ENCODE measurements around the gene CDH20. TPM values are rescaled to one million over a fixed set of nuclear protein-coding genes. Genes with fewer than 3 reads are reported as not detected.

Gene CDH20
- total and polyA plus RNA-seq, 2 of the 4 experiments (the other 2 are of a cell fraction), result not detected

DNA sequence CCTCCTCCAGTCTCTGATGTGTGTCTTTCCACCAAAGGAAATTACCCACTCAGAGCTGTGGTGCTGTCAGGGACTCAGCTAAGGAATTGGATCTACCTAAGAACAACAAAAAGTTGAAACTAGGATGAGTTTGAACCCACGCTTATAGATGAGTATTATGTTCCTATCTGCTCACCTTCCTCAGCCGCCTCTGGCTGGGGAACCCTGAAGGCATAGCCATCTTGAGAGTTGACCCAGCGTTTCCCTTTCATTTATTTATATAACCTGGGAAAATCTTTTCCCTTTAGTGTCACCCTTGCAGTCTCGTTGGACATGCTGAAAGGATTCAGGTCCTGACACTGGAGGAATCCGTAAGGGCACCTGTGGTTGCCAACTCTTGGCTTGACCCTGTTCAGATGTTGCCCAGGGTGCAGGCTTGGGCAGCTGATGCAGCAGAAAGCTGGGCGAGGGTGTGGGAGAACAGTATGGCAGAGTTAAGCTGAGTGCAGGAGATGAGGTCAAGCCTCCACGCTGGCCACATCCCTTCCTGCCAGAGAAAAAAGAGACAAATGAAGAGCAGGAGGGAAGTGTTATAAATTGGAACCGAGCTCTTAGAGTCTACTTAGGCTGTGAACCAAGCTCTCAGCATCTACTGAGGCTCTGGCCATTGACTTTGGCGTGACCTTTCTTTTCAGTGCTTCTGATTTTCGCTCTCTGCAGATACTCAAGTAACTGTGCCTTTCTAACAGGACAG, 1.9 kb downstream of the CDH20 start:
- Histone ChIP-seq H3K27me3 (ENCODE audit: control insufficient read depth, insufficient read depth, low read length) (peaks cover 35% of the 10 kb centered on the region), H2BK5ac (ENCODE audit: low read depth, low read length, poor library complexity, severe bottlenecking) (no peak overlapping the region), H3K9ac (ENCODE audit: low read depth, low read length) (no peak overlapping the region), H3K9me3 (ENCODE audit: control insufficient read depth, insufficient read depth, low read length) (no peaks in the 10 kb centered on the region), H3K18ac (ENCODE audit: low read depth, low read length) (no peak overlapping the region), H4K5ac (ENCODE audit: low read depth, low read length) (no peak overlapping the region), H3K56ac (ENCODE audit: extremely low read depth, insufficient read depth, low read length) (no peak overlapping the region), H2AK9ac (replicated peaks; ENCODE audit: low read depth, low read length, poor library complexity) (no peak overlapping the region), H4K91ac (ENCODE audit: insufficient read depth, low read depth, low read length) (no peak overlapping the region), H3K9me1 (ENCODE audit: insufficient read depth, low read length) (no peaks in the 10 kb centered on the region), H3K23ac (ENCODE audit: low read depth, low read length) (no peak overlapping the region), H3K4ac (ENCODE audit: low read depth, low read length) (no peak overlapping the region), H2AK5ac (ENCODE audit: low read depth, low read length) (no peak overlapping the region), H3K4me3 (ENCODE audit: insufficient read depth, low read depth, low read length) (no peak overlapping the region), H3K27ac (ENCODE audit: insufficient read depth, low read length) (no peak overlapping the region), H3K36me3 (ENCODE audit: control insufficient read depth, insufficient read depth, low read length) (no peaks in the 10 kb centered on the region), H3K4me1 (ENCODE audit: control insufficient read depth, insufficient read depth, low read length) (no peaks in the 10 kb centered on the region; the same call in 1 of the 2 replicates), H4K20me1 (ENCODE audit: insufficient read depth, low read length) (no peaks in the 10 kb centered on the region), H4K8ac (ENCODE audit: low read depth in 2 of 2, low read length in 2 of 2) (no peak overlapping the region), H2BK120ac (ENCODE audit: low read depth, low read length) (no peak overlapping the region), H2BK15ac (ENCODE audit: low read depth, low read length) (no peak overlapping the region), H2BK20ac (ENCODE audit: low read depth, low read length) (no peak overlapping the region), H3K79me1 (ENCODE audit: low read depth in 1 of 2, low read length in 2 of 2) (no peaks in the 10 kb centered on the region), H2AFZ (replicated peaks; ENCODE audit: low read length, poor library complexity) (peak overlapping the region; percentile 44), H3K14ac (replicated peaks; ENCODE audit: low read depth, low read length) (no peak overlapping the region), H3K4me2 (ENCODE audit: low read depth, low read length) (no peak overlapping the region; the same call in 1 of the 2 replicates)
- intact Hi-C loops (cut with micrococcal nuclease) (no loop called here), in situ Hi-C loops (cut with MboI; ENCODE audit: low sequenced_read_pairs) (no loop called here), dilution Hi-C loops (cut with HindIII; ENCODE audit: low sequenced_read_pairs, unreplicated experiment) (no loop called here)
- ChIA-PET POLR2A (ENCODE audit: unreplicated experiment) (no interaction called here), CTCF (interaction anchor here (1.1 kb wide), 1 partner anchor 12 kb away, joined by 4 read pairs; no protein-coding TSS in a partner anchor)
- TF ChIP-seq MAZ (IDR thresholded peaks at IDR 0.05; ENCODE audit: borderline replicate concordance, low read depth, low read length) (no peak), BHLHE40 (IDR thresholded peaks at IDR 0.05; ENCODE audit: low read depth, low read length) (no peak), MAFK (IDR thresholded peaks at IDR 0.05; ENCODE audit: low read depth, low read length) (no peak), RCOR1 (IDR thresholded peaks at IDR 0.05; ENCODE audit: insufficient replicate concordance, low read length) (no peak), POLR2A (IDR thresholded peaks at IDR 0.05; ENCODE audit: low read depth, low read length) (no peak), MXI1 (IDR thresholded peaks at IDR 0.05; ENCODE audit: borderline replicate concordance, low read depth, low read length) (no peak), FOS (IDR thresholded peaks at IDR 0.05; ENCODE audit: low read depth, low read length) (no peak), SMC3 (IDR thresholded peaks at IDR 0.05; ENCODE audit: low read depth, low read length) (no peak), CEBPB (IDR thresholded peaks at IDR 0.05; ENCODE audit: low read depth, low read length) (no peak), NFE2L2 (IDR thresholded peaks at IDR 0.05; ENCODE audit: low read depth, low read length) (no peak), RAD21 (IDR thresholded peaks at IDR 0.05; ENCODE audit: low read length) (no peak), CHD1 (IDR thresholded peaks at IDR 0.05; ENCODE audit: low read depth, low read length) (no peak), RFX5 (IDR thresholded peaks at IDR 0.05; ENCODE audit: low read depth, low read length) (no peak), ELK1 (IDR thresholded peaks at IDR 0.05; ENCODE audit: borderline replicate concordance, low read depth, low read length) (no peak)
- TF ChIP-seq, protein P1, sequence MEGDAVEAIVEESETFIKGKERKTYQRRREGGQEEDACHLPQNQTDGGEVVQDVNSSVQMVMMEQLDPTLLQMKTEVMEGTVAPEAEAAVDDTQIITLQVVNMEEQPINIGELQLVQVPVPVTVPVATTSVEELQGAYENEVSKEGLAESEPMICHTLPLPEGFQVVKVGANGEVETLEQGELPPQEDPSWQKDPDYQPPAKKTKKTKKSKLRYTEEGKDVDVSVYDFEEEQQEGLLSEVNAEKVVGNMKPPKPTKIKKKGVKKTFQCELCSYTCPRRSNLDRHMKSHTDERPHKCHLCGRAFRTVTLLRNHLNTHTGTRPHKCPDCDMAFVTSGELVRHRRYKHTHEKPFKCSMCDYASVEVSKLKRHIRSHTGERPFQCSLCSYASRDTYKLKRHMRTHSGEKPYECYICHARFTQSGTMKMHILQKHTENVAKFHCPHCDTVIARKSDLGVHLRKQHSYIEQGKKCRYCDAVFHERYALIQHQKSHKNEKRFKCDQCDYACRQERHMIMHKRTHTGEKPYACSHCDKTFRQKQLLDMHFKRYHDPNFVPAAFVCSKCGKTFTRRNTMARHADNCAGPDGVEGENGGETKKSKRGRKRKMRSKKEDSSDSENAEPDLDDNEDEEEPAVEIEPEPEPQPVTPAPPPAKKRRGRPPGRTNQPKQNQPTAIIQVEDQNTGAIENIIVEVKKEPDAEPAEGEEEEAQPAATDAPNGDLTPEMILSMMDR (conservative IDR thresholded peaks at IDR 0.05; ENCODE audit: low read depth, low read length), result no peak
- TF ChIP-seq, protein P2, sequence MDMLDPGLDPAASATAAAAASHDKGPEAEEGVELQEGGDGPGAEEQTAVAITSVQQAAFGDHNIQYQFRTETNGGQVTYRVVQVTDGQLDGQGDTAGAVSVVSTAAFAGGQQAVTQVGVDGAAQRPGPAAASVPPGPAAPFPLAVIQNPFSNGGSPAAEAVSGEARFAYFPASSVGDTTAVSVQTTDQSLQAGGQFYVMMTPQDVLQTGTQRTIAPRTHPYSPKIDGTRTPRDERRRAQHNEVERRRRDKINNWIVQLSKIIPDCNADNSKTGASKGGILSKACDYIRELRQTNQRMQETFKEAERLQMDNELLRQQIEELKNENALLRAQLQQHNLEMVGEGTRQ (IDR thresholded peaks at IDR 0.05; ENCODE audit: low read depth, low read length), result no peak
- ATAC-seq (ENCODE audit: low read depth) (no peak), DNase-seq (no peak)
- BruUV-seq (replicated peaks), result no TSS peak
- 33% methylated on average over 3 of the region's 10 CpGs; no CpG with 5 or more reads in 1 of the 2 experiments for WGBS, 2 experiments (ENCODE audit: extremely low coverage in 2 of 2, insufficient read length in 1 of 2)
